HG02970 (cell line): Measurements from ENCODE around the gene CECR2.

Source experiments
- ATAC-seq: cut with Tn5 transposase; IDR thresholded peaks from one replicate; pipeline ENCODE4 v1.9.1; 2021; ENCODE audit warnings: mild to moderate bottlenecking, moderate library complexity, moderate number of reproducible peaks; ENCODE audit not compliant: unreplicated experiment, low FRiP score

CECR2 gene

DNA sequence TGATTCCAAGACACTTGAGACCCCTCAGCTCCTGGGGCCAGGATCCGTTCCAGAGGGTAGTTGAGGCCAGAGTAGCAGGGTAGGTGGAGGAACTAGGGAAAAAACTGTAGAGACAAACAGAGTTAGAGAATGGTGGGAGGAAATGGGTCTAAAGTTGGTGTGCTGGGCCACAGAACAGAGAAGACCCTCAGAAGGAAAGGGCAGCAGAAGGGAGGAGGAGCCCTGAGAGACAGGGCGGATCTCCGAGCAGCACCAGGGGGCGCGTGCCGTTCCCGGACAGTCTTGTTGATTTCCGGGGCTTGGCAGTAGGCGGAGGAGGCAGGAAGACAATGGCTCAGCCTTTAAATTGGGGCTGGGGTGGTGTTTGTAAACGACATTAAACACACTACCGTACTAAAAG lies 2.4 kb upstream of the CECR2 start:
- ATAC-seq: no peak

DNA sequence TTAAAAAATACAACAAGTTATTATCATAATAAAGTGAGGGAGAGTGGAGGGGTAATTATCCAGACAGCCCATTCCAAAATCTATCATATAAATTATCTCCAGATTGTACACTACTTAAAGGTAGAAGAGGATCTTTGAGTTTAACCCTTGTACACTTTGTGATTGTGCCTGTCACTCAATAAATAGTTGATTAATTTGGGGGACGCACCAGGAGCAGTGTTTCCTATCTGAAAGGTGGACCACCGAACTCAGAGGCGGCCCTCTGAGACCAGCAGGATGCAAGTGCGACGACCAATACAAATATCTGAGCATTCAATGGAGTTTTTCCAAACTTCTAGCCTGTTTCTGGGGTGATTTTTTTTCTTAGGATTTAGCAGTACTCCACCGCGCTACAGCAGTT lies 1.1 kb upstream of the CECR2 start:
- no peak for ATAC-seq

DNA sequence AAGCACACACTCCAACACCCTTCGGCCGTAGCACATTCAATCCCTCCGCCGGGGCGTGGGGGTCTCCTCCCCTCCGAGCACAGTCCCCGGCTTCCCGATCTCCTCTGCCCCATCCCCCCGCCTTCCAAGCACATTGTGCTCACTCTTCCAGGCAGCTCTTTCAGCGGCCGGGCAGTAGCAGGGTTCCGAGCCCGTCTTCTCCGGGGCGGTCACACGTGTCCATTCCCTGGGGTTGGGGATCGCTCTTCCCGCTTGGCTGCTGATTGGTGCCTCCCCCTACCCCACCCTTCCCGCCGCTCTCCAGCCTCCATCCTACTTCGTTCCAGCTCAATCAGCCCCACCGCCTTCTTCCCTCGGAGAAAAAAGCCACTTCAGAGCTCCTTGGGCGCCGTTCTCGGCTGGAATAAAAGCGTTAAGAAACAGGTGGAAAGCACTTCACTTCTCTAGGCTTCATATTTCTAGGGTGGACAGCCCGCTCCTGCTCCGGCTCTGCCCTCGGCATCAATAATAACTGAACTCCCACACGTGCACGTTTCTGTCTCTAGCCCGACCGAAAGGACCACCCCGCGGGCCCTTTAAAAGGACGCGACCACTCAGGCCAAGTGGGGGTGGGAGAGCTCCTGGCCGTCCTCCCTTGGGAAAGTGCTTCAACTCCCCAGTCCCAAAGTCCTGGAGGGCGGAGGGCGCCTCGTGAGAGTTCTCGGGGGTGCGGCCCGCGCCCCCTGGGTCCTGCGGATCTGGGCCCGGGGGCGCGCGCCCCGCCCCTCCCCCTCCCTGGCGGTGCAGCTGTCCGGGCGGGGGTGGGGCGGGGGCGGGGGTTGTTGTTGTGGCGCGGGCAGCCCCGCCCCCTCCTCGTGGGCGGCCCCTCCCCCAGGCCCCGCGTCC lies 464 bp upstream of the CECR2 start:
- no peak for ATAC-seq

GRCh38 chr22:17370026-17370765 lies 936 bp downstream of the CECR2 start:
- no peak for ATAC-seq

DNA sequence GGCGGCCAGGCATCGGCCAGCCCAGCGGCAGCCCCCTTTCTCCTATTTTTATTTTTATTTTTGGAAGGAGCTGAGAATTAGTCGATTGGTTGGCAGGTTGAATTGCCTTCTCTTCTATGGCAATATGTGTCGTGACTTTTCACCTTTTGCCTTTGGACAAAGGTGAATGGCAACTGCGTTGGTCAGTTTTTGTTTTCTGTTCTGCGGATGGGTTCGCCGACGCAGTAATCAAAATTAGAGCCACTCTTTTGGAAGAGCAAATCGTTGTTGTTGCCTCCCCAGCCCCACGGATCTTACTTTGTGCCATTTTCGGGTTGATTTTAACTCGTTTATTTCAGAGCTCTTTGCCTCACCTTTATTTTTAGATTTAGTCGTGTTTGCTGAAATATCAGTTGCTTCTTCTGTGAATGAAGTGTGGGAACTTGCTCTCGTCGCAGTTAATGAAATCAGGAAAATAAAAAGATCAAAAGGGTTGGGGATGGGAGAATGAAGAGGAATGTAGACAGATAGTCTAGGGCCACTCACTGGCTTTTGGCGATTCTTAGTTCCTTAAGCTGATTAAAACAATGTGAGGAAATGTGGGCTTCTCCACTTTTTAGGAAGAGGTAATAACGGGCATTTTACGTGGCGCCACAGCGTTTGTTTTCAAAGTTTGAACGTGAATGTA lies 1.6 kb downstream of the CECR2 start:
- no peak for ATAC-seq

DNA sequence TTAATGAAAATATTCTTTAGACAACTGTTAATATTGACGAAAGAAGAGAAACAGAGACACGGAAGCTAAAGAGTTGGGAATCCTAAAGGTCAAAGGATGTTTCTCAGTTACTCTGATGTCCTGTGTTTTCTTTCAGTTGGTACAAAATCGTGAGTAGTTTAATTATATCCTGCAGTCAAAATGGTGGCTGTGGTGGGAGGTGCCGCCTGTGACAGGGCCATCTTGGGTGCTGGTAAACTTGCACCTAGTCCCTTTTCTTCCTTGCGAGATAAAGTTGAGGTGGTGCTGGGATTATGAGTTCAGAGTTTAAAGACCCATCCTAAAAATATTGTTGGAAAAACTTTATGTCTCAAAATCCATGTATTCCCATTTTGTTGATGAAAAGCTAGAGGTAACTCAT lies 2.2 kb downstream of the CECR2 start:
- no peak for ATAC-seq

GRCh38 chr22:17373855-17374254 lies 4.6 kb downstream of the CECR2 start:
- no peak for ATAC-seq

DNA sequence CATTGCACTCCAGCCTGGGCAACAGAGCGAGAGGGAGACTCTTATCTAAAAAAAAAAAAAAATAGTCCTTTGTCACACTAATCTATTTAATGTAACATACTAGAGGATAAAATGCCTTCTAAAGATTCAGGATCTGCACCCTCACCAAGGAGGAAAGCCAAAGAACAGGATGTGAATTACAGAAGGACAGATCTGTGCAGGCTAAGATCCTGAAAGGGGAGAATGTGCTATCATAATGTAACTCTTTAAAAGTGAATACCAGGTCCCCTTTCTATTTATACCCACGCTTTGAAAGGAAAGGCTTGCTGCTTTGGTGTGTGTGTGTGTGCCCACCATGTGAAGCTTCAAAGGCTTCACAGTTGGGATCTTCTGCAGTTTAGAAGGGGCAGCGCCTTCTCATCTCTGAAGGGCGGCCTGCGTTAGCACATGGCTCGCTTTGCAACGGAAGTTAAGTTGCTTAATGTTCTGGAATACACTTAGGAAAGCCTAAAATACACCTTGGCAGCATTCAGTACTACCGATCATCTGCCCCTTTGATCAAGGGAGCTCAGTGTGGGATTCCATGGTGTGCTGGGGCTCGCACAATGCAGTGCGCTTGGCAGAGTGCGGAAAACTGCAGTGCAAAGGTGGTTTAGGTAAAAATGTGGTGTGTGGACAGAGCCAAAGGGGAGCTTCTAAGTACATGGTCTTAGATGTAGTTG lies 6.8 kb downstream of the CECR2 start:
- ATAC-seq: no peak

DNA sequence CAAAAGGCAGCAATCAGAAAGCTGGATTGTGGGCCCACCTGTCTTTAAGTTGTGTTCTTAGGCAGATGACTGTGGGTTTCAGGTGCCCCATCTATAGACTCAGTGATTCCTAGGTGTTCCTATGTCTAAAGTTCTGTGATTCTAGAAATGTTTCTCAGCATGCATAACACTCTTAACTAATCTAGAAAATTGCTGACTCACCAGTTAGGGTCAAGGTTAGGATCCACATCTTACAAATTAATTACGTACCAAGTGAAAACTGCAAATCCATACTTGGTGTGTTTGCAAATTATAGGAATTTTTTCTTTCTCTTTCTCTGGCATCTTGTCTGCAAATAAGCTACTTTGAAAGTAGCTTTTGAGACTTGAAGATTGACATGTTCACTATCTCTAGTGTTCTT lies 7.7 kb downstream of the CECR2 start:
- no peak for ATAC-seq

DNA sequence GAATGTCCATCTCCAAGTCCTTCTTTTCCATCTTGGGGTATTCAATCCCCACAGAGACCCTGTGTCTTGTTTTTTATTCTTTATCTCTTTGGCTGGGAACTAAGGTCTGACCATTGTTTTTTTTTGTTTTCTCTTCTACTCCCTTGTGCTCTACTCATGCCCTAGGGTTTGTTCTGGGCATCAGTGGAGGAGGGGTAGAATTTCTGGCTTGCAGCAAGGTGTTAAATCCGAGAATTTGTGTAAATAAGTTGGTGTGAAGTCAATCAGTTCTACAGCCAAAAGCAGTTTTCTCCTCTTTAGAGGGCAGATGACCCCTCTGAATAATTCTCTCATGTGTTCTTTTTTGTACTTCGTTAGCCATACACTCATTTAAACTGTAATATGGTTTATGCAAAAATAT lies 10.7 kb downstream of the CECR2 start:
- no peak for ATAC-seq

GRCh38 chr22:17380359-17381087 lies 11.3 kb downstream of the CECR2 start:
- ATAC-seq: no peak

- no peak for ATAC-seq
Observed at GRCh38 chr22:17381192-17381913, 12.1 kb downstream of the CECR2 start.

GRCh38 chr22:17384612-17385330 lies 15.5 kb downstream of the CECR2 start:
- ATAC-seq: no peak

DNA sequence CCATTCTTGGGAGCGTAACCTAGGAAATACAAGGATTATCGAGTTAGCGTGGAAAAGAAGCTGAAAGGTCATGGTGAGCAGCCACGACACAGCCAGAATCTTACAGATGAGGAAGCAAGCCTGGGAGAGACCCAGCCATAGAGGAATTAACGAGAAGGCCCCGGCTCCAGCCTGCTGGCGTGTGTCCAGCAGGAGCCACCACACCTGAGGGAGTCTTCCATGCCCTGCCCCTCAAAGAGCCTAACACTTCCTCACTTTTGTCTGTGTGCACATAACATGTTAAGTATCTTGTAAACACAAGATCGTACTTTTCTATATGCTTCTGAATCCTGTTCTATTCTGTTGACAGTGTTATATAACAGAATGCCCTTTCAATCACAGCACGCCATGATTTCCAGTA lies 18.1 kb downstream of the CECR2 start:
- ATAC-seq: no peak

DNA sequence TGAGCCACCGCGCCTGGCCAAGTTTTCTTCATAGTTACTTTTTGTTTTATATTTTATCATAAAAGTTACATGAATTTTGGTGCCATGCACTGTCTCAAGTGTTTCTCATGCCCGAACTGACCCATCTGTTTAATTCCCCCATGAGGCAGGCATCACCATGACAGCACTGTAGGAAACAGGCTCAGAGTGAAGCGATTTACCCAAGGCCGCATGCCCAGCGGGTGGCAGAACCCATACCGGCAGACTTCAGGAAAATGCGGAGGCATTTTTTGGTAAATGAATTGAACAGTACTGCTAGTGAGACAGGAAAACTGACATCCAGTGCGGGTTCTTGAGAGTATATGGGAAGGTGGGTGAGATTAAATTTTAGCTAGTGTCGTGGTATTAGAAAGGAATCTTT lies 19.0 kb downstream of the CECR2 start:
- no peak for ATAC-seq

- ATAC-seq: no peak
Observed at GRCh38 chr22:17390087-17390486, 20.8 kb downstream of the CECR2 start.

DNA sequence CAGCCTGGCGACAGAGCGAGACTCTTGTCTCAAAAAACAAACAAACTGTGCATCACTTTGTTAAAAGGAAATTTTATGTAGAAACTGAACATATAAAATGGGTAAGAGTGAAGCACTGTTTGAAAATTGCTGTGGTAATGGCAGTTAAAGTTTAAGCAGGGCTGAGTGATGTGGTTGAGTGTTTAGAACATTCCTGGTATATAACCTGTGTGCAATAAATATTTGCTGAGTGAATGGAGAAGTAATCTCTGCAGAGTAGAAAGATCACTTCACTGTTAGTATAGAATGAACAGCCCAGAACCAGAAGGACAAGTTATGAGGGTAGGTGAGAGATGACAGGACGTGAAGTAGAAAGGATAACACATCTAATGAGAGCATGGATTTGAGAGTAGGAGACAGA lies 27.3 kb downstream of the CECR2 start:
- no peak for ATAC-seq

GRCh38 chr22:17397756-17398547 lies 28.7 kb downstream of the CECR2 start:
- no peak for ATAC-seq
